PFSK-1 (cell line): ENCODE data around the gene VPS35L.

Experiments used
- SIN3A ChIP-seq: IDR thresholded peaks from 2 replicates; pipeline ENCODE4 v1.6.1; 2012; ENCODE audit warnings: mild to moderate bottlenecking, low read length, moderate library complexity, borderline replicate concordance; ENCODE audit not compliant: insufficient read depth
- TAF1 ChIP-seq: IDR thresholded peaks from 2 replicates; pipeline ENCODE4 v1.6.1; 2012; ENCODE audit warnings: low read length, control low read depth, borderline replicate concordance; ENCODE audit not compliant: insufficient read depth

DNA sequence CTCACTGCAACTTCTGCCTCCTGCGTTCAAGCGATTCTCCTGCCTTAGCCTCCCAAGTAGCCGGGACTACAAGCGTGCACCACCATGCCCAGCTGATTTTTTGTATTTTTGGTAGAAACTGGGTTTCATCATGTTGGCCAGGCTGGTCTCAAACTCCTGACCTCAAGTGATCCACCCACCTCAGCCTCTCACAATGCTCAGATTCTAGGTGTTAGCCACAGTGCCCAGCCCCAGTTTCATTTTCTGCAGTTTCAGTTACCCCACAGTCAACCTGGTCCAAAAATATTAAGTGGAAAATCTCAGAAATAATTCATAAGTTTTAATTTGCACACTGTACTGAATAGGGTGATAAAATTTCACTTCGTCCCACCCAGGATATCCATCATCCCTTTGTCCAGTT is 133.8 kb downstream of the VPS35L start:
- no peak for TF ChIP-seq TAF1
- TF ChIP-seq SIN3A = no peak
